Mammary epithelial cell (primary cell): Measurements from ENCODE around the gene ARL14EP.

ENCODE experiments used
- CTCF ChIP-seq, 2 donors: IDR thresholded peaks in 1 of 2; conservative IDR thresholded peaks in 1 of 2; 2 replicates each; pipeline ENCODE4 v1.5.1; 2011 to 2012; ENCODE audit warnings: inconsistent platforms in 2 of 2, low read length in 2 of 2, mild to moderate bottlenecking in 2 of 2, control low read depth in 1 of 2, low read depth in 1 of 2; ENCODE audit not compliant: insufficient read depth in 1 of 2; ENCODE audit errors: extremely low read depth in 1 of 2
- EZH2 ChIP-seq: IDR thresholded peaks from 2 replicates; pipeline ENCODE4 v1.6.1; 2012; ENCODE audit warnings: low read length, inconsistent platforms, borderline replicate concordance

- no peak for TF ChIP-seq CTCF (conservative IDR thresholded peaks at IDR 0.05 in 1 of 2, IDR thresholded peaks at IDR 0.05 in 1 of 2; ENCODE audit: extremely low read depth in 1 of 2, insufficient read depth in 1 of 2, low read depth in 1 of 2, low read length in 2 of 2)
- no peak for TF ChIP-seq EZH2
Measured at GRCh38 chr11:30282289-30282631, 40.6 kb upstream of the ARL14EP start.
